CD8-positive, alpha-beta memory T cell (primary cell): ENCODE results near the gene STPG3. TPM values are rescaled to one million over a fixed set of nuclear protein-coding genes. Genes with fewer than 3 reads are reported as not detected.

Experiments used
- CTCF ChIA-PET: fragments of 350-600 bp; sonication (Branson Sonifier 250); formaldehyde crosslinking; loops from one replicate; lab custom pipeline; 2021; ENCODE audit warnings: antibody characterized with exemption; lab: Charles Lee
- POLR2A ChIA-PET: fragments of 350-600 bp; sonication (Branson Sonifier 250); formaldehyde crosslinking; loops from one replicate; lab custom pipeline; 2021; ENCODE audit warnings: antibody characterized with exemption; lab: Charles Lee
- DNase-seq, 5 donors: peaks; one replicate each; pipeline versions ENCODE4 v3.0.0 to v3.0.0-alpha.2; 2020 to 2022; ENCODE audit warnings: mixed read lengths in 1 of 5
- H3K27ac ChIP-seq: one replicate; pipeline ENCODE4 v1.7.0; 2013; ENCODE audit warnings: low read depth, mild to moderate bottlenecking, low read length, moderate library complexity
- H3K27me3 ChIP-seq: 2 replicates; pipeline ENCODE4 v1.7.0; 2013; ENCODE audit warnings: low read length, mild to moderate bottlenecking; ENCODE audit not compliant: insufficient read depth, poor library complexity, severe bottlenecking
- H3K36me3 ChIP-seq: 2 replicates; pipeline ENCODE4 v1.7.0; 2013; ENCODE audit warnings: mild to moderate bottlenecking, low read length, moderate library complexity; ENCODE audit not compliant: insufficient read depth
- H3K4me1 ChIP-seq: 2 replicates; pipeline ENCODE4 v1.7.0; 2013; ENCODE audit warnings: mild to moderate bottlenecking, low read length, moderate library complexity; ENCODE audit not compliant: insufficient read depth
- H3K4me3 ChIP-seq: 2 replicates; pipeline ENCODE4 v1.7.0; 2013; ENCODE audit warnings: mild to moderate bottlenecking, low read length
- H3K9me3 ChIP-seq: 2 replicates; pipeline ENCODE4 v1.7.0; 2013; ENCODE audit warnings: mild to moderate bottlenecking, low read length
- H3K27ac Mint-ChIP-seq, 8 donors: one replicate each; pipeline ENCODE4 v1.8.0; 2020 to 2021; ENCODE audit warnings: mixed read lengths in 8 of 8, mild to moderate bottlenecking in 6 of 8, inconsistent platforms in 3 of 8, moderate library complexity in 3 of 8
- H3K27me3 Mint-ChIP-seq, 2 donors: one replicate each; pipeline ENCODE4 v1.8.0; 2020 to 2021; ENCODE audit warnings: mixed read lengths in 2 of 2, mild to moderate bottlenecking in 1 of 2, moderate library complexity in 1 of 2
- H3K36me3 Mint-ChIP-seq, 3 donors: one replicate each; pipeline ENCODE4 v1.8.0; 2020 to 2021; ENCODE audit warnings: mixed read lengths in 3 of 3, inconsistent platforms in 1 of 3, mild to moderate bottlenecking in 1 of 3
- H3K4me1 Mint-ChIP-seq, 3 donors: one replicate each; pipeline ENCODE4 v1.8.0; 2020 to 2021; ENCODE audit warnings: mixed read lengths in 3 of 3, inconsistent platforms in 1 of 3, mild to moderate bottlenecking in 1 of 3
- H3K4me3 Mint-ChIP-seq, 7 donors: one replicate each; pipeline ENCODE4 v1.8.0; 2020 to 2021; ENCODE audit warnings: mixed read lengths in 7 of 7, mild to moderate bottlenecking in 6 of 7, moderate library complexity in 4 of 7, inconsistent platforms in 2 of 7
- H3K9me3 Mint-ChIP-seq, 5 donors: one replicate each; pipeline ENCODE4 v1.8.0; 2020 to 2022; ENCODE audit warnings: mixed read lengths in 5 of 5, mild to moderate bottlenecking in 3 of 5, moderate library complexity in 2 of 5, inconsistent platforms in 1 of 5
- polyA plus RNA-seq: library from polyadenylated mRNA; unstranded; fragments of 300-500 nt; fragmentation: Illumina TruSeq; gene quantifications from one replicate; pipeline ENCODE4 v1.2.3, GENCODE V29; 2021
- total RNA-seq, 2 experiments: library from RNA; stranded (reverse); gene quantifications; one replicate each; pipeline ENCODE4 v1.2.3, GENCODE V29; 2021

STPG3 gene
- total and polyA plus RNA-seq, 3 experiments from 2014 or later, result 0.27 to 0.28 TPM; not detected in 1

GRCh38 chr9:137232101-137232500 is 19.0 kb upstream of the STPG3 start:
- H3K4me3 Mint-ChIP-seq, result no peak overlapping the region
- Histone ChIP-seq H3K27ac (no peak overlapping the region), H3K36me3 (no peaks in the 10 kb centered on the region), H3K9me3 (no peaks in the 10 kb centered on the region), H3K4me1 (peaks cover 12% of the 10 kb centered on the region), H3K4me3 (no peak overlapping the region), H3K27me3 (no peaks in the 10 kb centered on the region)
- H3K36me3 Mint-ChIP-seq, result no peaks in the 10 kb centered on the region
- peaks cover 2 to 15% of the 10 kb centered on the region in 2 donors for H3K27me3 Mint-ChIP-seq
- peaks cover 2 to 14% (median 4%) of the 10 kb centered on the region in 3 donors for H3K4me1 Mint-ChIP-seq
- no peak overlapping the region for H3K27ac Mint-ChIP-seq
- ChIA-PET POLR2A (no interaction called here), CTCF (no interaction called here)
- no peak for DNase-seq
- H3K9me3 Mint-ChIP-seq, result no peaks in the 10 kb centered on the region

GRCh38 chr9:137232510-137232909 is 18.6 kb upstream of the STPG3 start:
- Histone ChIP-seq H3K27ac (no peak overlapping the region), H3K36me3 (no peaks in the 10 kb centered on the region), H3K27me3 (no peaks in the 10 kb centered on the region), H3K9me3 (no peaks in the 10 kb centered on the region), H3K4me3 (no peak overlapping the region), H3K4me1 (peaks cover 12% of the 10 kb centered on the region)
- H3K4me1 Mint-ChIP-seq, result peaks cover 2 to 12% (median 3%) of the 10 kb centered on the region in 3 donors
- H3K27ac Mint-ChIP-seq, result no peak overlapping the region
- no peak for DNase-seq
- no peaks in the 10 kb centered on the region for H3K36me3 Mint-ChIP-seq
- H3K27me3 Mint-ChIP-seq, result peaks cover 2 to 14% of the 10 kb centered on the region in 2 donors
- ChIA-PET POLR2A (no interaction called here), CTCF (no interaction called here)
- no peak overlapping the region for H3K4me3 Mint-ChIP-seq
- H3K9me3 Mint-ChIP-seq, result no peaks in the 10 kb centered on the region

GRCh38 chr9:137233143-137233980 is 17.7 kb upstream of the STPG3 start:
- no peaks in the 10 kb centered on the region for H3K36me3 Mint-ChIP-seq
- H3K27ac Mint-ChIP-seq, result no peak overlapping the region
- H3K9me3 Mint-ChIP-seq, result no peaks in the 10 kb centered on the region
- H3K27me3 ChIP-seq, result no peaks in the 10 kb centered on the region
- no peaks in the 10 kb centered on the region for H3K9me3 ChIP-seq
- ChIA-PET CTCF (no interaction called here), POLR2A (no interaction called here)
- peaks cover 0 to 11% of the 10 kb centered on the region in 2 donors for H3K27me3 Mint-ChIP-seq
- H3K4me1 Mint-ChIP-seq, result peaks cover 0 to 13% (median 1%) of the 10 kb centered on the region in 3 donors
- peaks cover 12% of the 10 kb centered on the region for H3K4me1 ChIP-seq
- H3K36me3 ChIP-seq, result no peaks in the 10 kb centered on the region
- no peak for DNase-seq
- no peak overlapping the region for H3K27ac ChIP-seq
- no peak overlapping the region for H3K4me3 ChIP-seq
- H3K4me3 Mint-ChIP-seq, result no peak overlapping the region

- Histone ChIP-seq H3K9me3 (no peaks in the 10 kb centered on the region), H3K36me3 (no peaks in the 10 kb centered on the region), H3K4me3 (no peak overlapping the region), H3K27me3 (no peaks in the 10 kb centered on the region), H3K4me1 (peaks cover 12% of the 10 kb centered on the region), H3K27ac (no peak overlapping the region)
- no peaks in the 10 kb centered on the region for H3K36me3 Mint-ChIP-seq
- DNase-seq, result no peak
- ChIA-PET POLR2A (no interaction called here), CTCF (interaction anchor here (1.6 kb wide), 1 partner anchor 9 kb away, joined by 4 read pairs; the partner anchor contains the start of gene CYSRT1)
- no peak overlapping the region for H3K27ac Mint-ChIP-seq
- H3K4me3 Mint-ChIP-seq, result no peak overlapping the region
- peaks cover 1 to 20% (median 5%) of the 10 kb centered on the region in 3 donors for H3K4me1 Mint-ChIP-seq
- peaks cover 0 to 11% of the 10 kb centered on the region in 2 donors for H3K27me3 Mint-ChIP-seq
- H3K9me3 Mint-ChIP-seq, result no peaks in the 10 kb centered on the region
Observed at GRCh38 chr9:137234055-137234697, 16.9 kb upstream of the STPG3 start.

GRCh38 chr9:137234758-137235423 is 16.2 kb upstream of the STPG3 start:
- ChIA-PET CTCF (interaction anchor here (1.6 kb wide), 1 partner anchor 10 kb away, joined by 4 read pairs; the partner anchor contains the start of gene CYSRT1), POLR2A (no interaction called here)
- H3K9me3 ChIP-seq, result no peaks in the 10 kb centered on the region
- no peak overlapping the region for H3K27ac ChIP-seq
- Mint-ChIP-seq H3K9me3 (no peaks in the 10 kb centered on the region), H3K27ac (no peak overlapping the region), H3K4me1 (peaks cover 1 to 25% (median 6%) of the 10 kb centered on the region in 3 donors), H3K4me3 (no peak overlapping the region), H3K27me3 (peaks cover 0 to 11% of the 10 kb centered on the region in 2 donors), H3K36me3 (no peaks in the 10 kb centered on the region)
- H3K36me3 ChIP-seq, result no peaks in the 10 kb centered on the region
- H3K27me3 ChIP-seq, result no peaks in the 10 kb centered on the region
- DNase-seq, result no peak
- H3K4me1 ChIP-seq, result peaks cover 12% of the 10 kb centered on the region
- no peak overlapping the region for H3K4me3 ChIP-seq

GRCh38 chr9:137235424-137236237 is 15.5 kb upstream of the STPG3 start:
- Histone ChIP-seq H3K36me3 (no peaks in the 10 kb centered on the region), H3K9me3 (no peaks in the 10 kb centered on the region), H3K27ac (peak overlapping the region; percentile 27), H3K4me3 (no peak overlapping the region), H3K27me3 (no peaks in the 10 kb centered on the region), H3K4me1 (peaks cover 12% of the 10 kb centered on the region)
- ChIA-PET POLR2A (interaction anchor here (0.6 to 1.0 kb wide), 2 partner anchors 19 to 140 kb away, joined by 3 to 4 read pairs; no protein-coding TSS in a partner anchor), CTCF (interaction anchor here (1.0 to 2.4 kb wide), 11 partner anchors 11 to 189 kb away, joined by 3 to 18 read pairs (median 6); partner anchors contain the start of genes CYSRT1, MAN1B1, NPDC1 and RNF208)
- no peak for DNase-seq
- Mint-ChIP-seq H3K36me3 (no peaks in the 10 kb centered on the region), H3K27ac (no peak overlapping the region), H3K27me3 (peaks cover 0 to 11% of the 10 kb centered on the region in 2 donors), H3K4me3 (no peak overlapping the region), H3K4me1 (peaks cover 1 to 27% (median 6%) of the 10 kb centered on the region in 3 donors), H3K9me3 (no peaks in the 10 kb centered on the region)

- ChIA-PET POLR2A (interaction anchor here (0.6 to 1.0 kb wide), 3 partner anchors 18 to 141 kb away, joined by 3 to 4 read pairs (median 3); no protein-coding TSS in a partner anchor), CTCF (interaction anchor here (0.6 to 2.4 kb wide), 36 partner anchors 9 to 822 kb away, joined by 3 to 18 read pairs (median 4); partner anchors contain the start of genes CYSRT1, DPP7, MAN1B1 and NELFB)
- Mint-ChIP-seq H3K27ac (peak overlapping the region in 1 of 8 donors; percentile 62), H3K27me3 (peaks cover 4 to 11% of the 10 kb centered on the region in 2 donors), H3K36me3 (peaks cover 0 to 3% (median 0%) of the 10 kb centered on the region in 3 donors), H3K4me1 (peaks cover 5 to 31% (median 6%) of the 10 kb centered on the region in 3 donors), H3K9me3 (no peaks in the 10 kb centered on the region), H3K4me3 (peak overlapping the region in 2 of 7 donors; percentile 37 to 40)
- peak; percentile 83 to 93 (median 87) for DNase-seq
- Histone ChIP-seq H3K4me1 (peaks cover 12% of the 10 kb centered on the region), H3K27me3 (no peaks in the 10 kb centered on the region), H3K36me3 (no peaks in the 10 kb centered on the region), H3K9me3 (no peaks in the 10 kb centered on the region), H3K4me3 (no peak overlapping the region), H3K27ac (peak overlapping the region; percentile 27)
Observed at GRCh38 chr9:137236238-137236935, 14.7 kb upstream of the STPG3 start.
